Right lobe of liver (tissue), 4 donors: ENCODE data around the gene ZNF385B.

ENCODE experiments used
- CTCF ChIP-seq, 4 donors: fragments of 200-600 bp in 3 of 4; fragments of 450-650 bp in 1 of 4; IDR thresholded peaks; one replicate each; pipeline versions ENCODE4 v1.5.1 to v1.8.0; 2016 to 2022; ENCODE audit warnings: antibody characterized with exemption in 4 of 4, mild to moderate bottlenecking in 2 of 4
- POLR2A ChIP-seq: fragments of 450-650 bp; IDR thresholded peaks from one replicate; pipeline ENCODE4 v1.6.1; 2017; ENCODE audit warnings: antibody characterized with exemption, mild to moderate bottlenecking
- donor health status: DM: no; HTN: no; CAD: no.
- donor health status: DM: no; HTN: no; CAD: no.
- donor health status: DM: no; HTN: yes; CAD: no.

DNA sequence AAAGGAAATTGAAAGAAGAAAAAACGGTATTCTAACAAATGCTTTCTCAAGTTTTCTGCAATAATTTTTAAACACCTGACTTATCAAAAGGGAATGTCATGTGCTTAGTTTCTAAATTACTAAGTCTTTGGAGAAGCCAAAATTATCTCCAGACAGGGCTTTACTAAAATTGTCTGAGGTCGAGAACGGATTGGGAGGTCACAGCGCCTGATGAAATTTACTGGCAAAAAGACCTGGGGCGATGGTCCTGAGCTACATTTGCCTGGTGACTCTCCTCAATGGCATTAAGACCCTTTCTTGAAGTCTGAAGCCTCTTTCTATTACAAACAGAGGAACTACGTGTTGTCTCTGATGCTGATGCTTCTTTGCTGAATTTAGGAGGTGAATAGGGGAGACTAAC, 305.0 kb downstream of the ZNF385B start:
- TF ChIP-seq POLR2A: no peak
- no peak for TF ChIP-seq CTCF (IDR thresholded peaks at IDR 0.05)
